H9 (cell line): ENCODE data around the gene ARL13A. TPM values are rescaled to one million over a fixed set of nuclear protein-coding genes. Genes with fewer than 3 reads are reported as not detected.
"Not testable (repeated sequence)": the region's sequence is repeated elsewhere in the genome, so short reads cannot be mapped to it uniquely, and the experiment has no call there.

ENCODE experiments used
- DNase-seq: peaks from one replicate; pipeline ENCODE4 v3.0.0-alpha.2; 2017
- H2AFZ ChIP-seq: one replicate; pipeline ENCODE4 v1.6.1; 2013; ENCODE audit warnings: mild to moderate bottlenecking, low read length, control low read depth, moderate library complexity
- H2AK5ac ChIP-seq: 2 replicates; pipeline ENCODE4 v1.6.1; 2013; ENCODE audit warnings: low read length, control low read depth, mixed read lengths; ENCODE audit not compliant: insufficient read length
- H2BK120ac ChIP-seq: one replicate; pipeline ENCODE4 v1.6.1; 2013; ENCODE audit warnings: low read depth, mild to moderate bottlenecking, low read length, control low read depth, inconsistent platforms; ENCODE audit not compliant: poor library complexity, severe bottlenecking
- H2BK12ac ChIP-seq: 2 replicates; pipeline ENCODE4 v1.6.1; 2013; ENCODE audit warnings: low read length, control low read depth, mixed read lengths, low read depth; ENCODE audit not compliant: insufficient read length
- H2BK15ac ChIP-seq: 2 replicates; pipeline ENCODE4 v1.6.1; 2013; ENCODE audit warnings: low read depth, low read length, control low read depth
- H2BK20ac ChIP-seq: one replicate; pipeline ENCODE4 v1.6.1; 2013; ENCODE audit warnings: low read depth, mild to moderate bottlenecking, low read length, control low read depth, inconsistent platforms; ENCODE audit not compliant: poor library complexity, severe bottlenecking
- H2BK5ac ChIP-seq: 2 replicates; pipeline ENCODE4 v1.6.1; 2013; ENCODE audit warnings: low read length, control low read depth, mixed read lengths; ENCODE audit not compliant: insufficient read length
- H3K14ac ChIP-seq: 2 replicates; pipeline ENCODE4 v1.6.1; 2013; ENCODE audit warnings: low read length, control low read depth; ENCODE audit not compliant: insufficient read depth
- H3K18ac ChIP-seq: 2 replicates; pipeline ENCODE4 v1.6.1; 2013; ENCODE audit warnings: low read depth, mild to moderate bottlenecking, mixed read lengths, low read length, control low read depth; ENCODE audit not compliant: insufficient read length
- H3K23ac ChIP-seq: 2 replicates; pipeline ENCODE4 v1.6.1; 2013; ENCODE audit warnings: low read length, control low read depth, mixed read lengths, low read depth; ENCODE audit not compliant: insufficient read length
- H3K23me2 ChIP-seq: 2 replicates; pipeline ENCODE4 v1.6.1; 2013; ENCODE audit warnings: low read depth, mild to moderate bottlenecking, mixed read lengths, low read length, control low read depth; ENCODE audit not compliant: insufficient read length, poor library complexity, severe bottlenecking
- H3K27ac ChIP-seq: 2 replicates; pipeline ENCODE4 v1.5.1; 2013; ENCODE audit warnings: low read length, control low read depth, mixed read lengths, low read depth; ENCODE audit not compliant: insufficient read length
- H3K27me3 ChIP-seq: 2 replicates; pipeline ENCODE4 v1.6.1; 2013; ENCODE audit warnings: low read length, control low read depth, inconsistent platforms; ENCODE audit not compliant: insufficient read depth
- H3K4ac ChIP-seq: 2 replicates; pipeline ENCODE4 v1.6.1; 2013; ENCODE audit warnings: low read depth, mild to moderate bottlenecking, control low read depth, inconsistent platforms, low read length, moderate library complexity
- H3K4me1 ChIP-seq: 2 replicates; pipeline ENCODE4 v1.6.1; 2013; ENCODE audit warnings: low read length, control low read depth, inconsistent platforms; ENCODE audit not compliant: insufficient read depth
- H3K4me2 ChIP-seq: 2 replicates; pipeline ENCODE4 v1.6.1; 2013; ENCODE audit warnings: low read length, control low read depth, mixed read lengths; ENCODE audit not compliant: insufficient read length, insufficient read depth
- H3K56ac ChIP-seq: 2 replicates; pipeline ENCODE4 v1.6.1; 2013; ENCODE audit warnings: low read depth, mild to moderate bottlenecking, mixed read lengths, low read length, control low read depth; ENCODE audit not compliant: insufficient read length
- H3K79me1 ChIP-seq: 2 replicates; pipeline ENCODE4 v1.6.1; 2013; ENCODE audit warnings: low read depth, mild to moderate bottlenecking, moderate library complexity, low read length, control low read depth, inconsistent platforms; ENCODE audit not compliant: insufficient read depth, poor library complexity, severe bottlenecking
- H3K79me2 ChIP-seq: 2 replicates; pipeline ENCODE4 v1.6.1; 2013; ENCODE audit warnings: low read length, control low read depth, inconsistent platforms; ENCODE audit not compliant: insufficient read depth
- H3K9ac ChIP-seq: 2 replicates; pipeline ENCODE4 v1.6.1; 2013; ENCODE audit warnings: low read length, control low read depth, mixed read lengths; ENCODE audit not compliant: insufficient read length; ENCODE audit errors: extremely low read depth
- H3K9me3 ChIP-seq: one replicate; pipeline ENCODE4 v1.6.1; 2013; ENCODE audit warnings: low read depth, low read length, inconsistent platforms; ENCODE audit not compliant: control insufficient read depth
- H3T11ph ChIP-seq: one replicate; pipeline ENCODE4 v1.6.1; 2013; ENCODE audit warnings: mild to moderate bottlenecking, low read length, control low read depth, inconsistent platforms
- H4K20me1 ChIP-seq: one replicate; pipeline ENCODE4 v1.6.1; 2013; ENCODE audit not compliant: control insufficient read depth, insufficient read length, insufficient read depth
- H4K5ac ChIP-seq: 2 replicates; pipeline ENCODE4 v1.6.1; 2013; ENCODE audit warnings: low read depth, mild to moderate bottlenecking, mixed read lengths, low read length, control low read depth; ENCODE audit not compliant: insufficient read length
- H4K8ac ChIP-seq: replicated peaks from 2 replicates; pipeline ENCODE4 v1.6.1; 2013; ENCODE audit warnings: low read length, control low read depth, mixed read lengths, low read depth; ENCODE audit not compliant: insufficient read length
- H4K91ac ChIP-seq: 2 replicates; pipeline ENCODE4 v1.6.1; 2013; ENCODE audit warnings: low read depth, mild to moderate bottlenecking, moderate library complexity, mixed read lengths, low read length, control low read depth; ENCODE audit not compliant: insufficient read length
- H3K27ac Mint-ChIP-seq, 3 experiments: 2 replicates in 2 of 3; 3 replicates in 1 of 3; pipeline ENCODE4 v1.8.0; 2020 to 2021; ENCODE audit warnings: mixed read lengths in 3 of 3, mild to moderate bottlenecking in 1 of 3, moderate library complexity in 1 of 3
- H3K27me3 Mint-ChIP-seq: 2 replicates; pipeline ENCODE4 v1.8.0; 2021; ENCODE audit warnings: low read depth, mild to moderate bottlenecking, moderate library complexity, mixed read lengths
- H3K36me3 Mint-ChIP-seq, 3 experiments: 2 replicates in 2 of 3; 3 replicates in 1 of 3; pipeline ENCODE4 v1.8.0; 2020 to 2021; ENCODE audit warnings: low read depth in 3 of 3, mixed read lengths in 3 of 3; ENCODE audit not compliant: insufficient read depth in 1 of 3
- H3K4me1 Mint-ChIP-seq, 2 experiments: 2 replicates each; pipeline ENCODE4 v1.8.0; 2020; ENCODE audit warnings: mixed read lengths in 2 of 2
- H3K4me3 Mint-ChIP-seq, 2 experiments: 2 replicates in 1 of 2; 3 replicates in 1 of 2; pipeline ENCODE4 v1.8.0; 2020 to 2021; ENCODE audit warnings: mild to moderate bottlenecking in 2 of 2, mixed read lengths in 2 of 2, moderate library complexity in 1 of 2
- H3K9me3 Mint-ChIP-seq, 2 experiments: 2 replicates in 1 of 2; 3 replicates in 1 of 2; pipeline ENCODE4 v1.8.0; 2020; ENCODE audit warnings: mild to moderate bottlenecking in 2 of 2, mixed read lengths in 2 of 2, moderate library complexity in 1 of 2
- CTCF ChIP-seq: fragments of 200-600 bp; sonication (generic); conservative IDR thresholded peaks from 3 replicates; pipeline ENCODE4 v1.8.0; 2021; ENCODE audit warnings: antibody characterized with exemption, mild to moderate bottlenecking
- WGBS: extraction: QIAGEN DNeasy Blood & Tissue Kit; methylation state at CpG from one replicate; pipeline ENCODE4 v1.1.7; 2013; ENCODE audit warnings: missing lambda C conversion rate, low lambda C conversion rate, mixed read lengths; ENCODE audit not compliant: insufficient read length; ENCODE audit errors: extremely low coverage; 5-methylcytosine and 5-hydroxymethylcytosine counted together
- total RNA-seq: library from RNA; stranded (reverse); gene quantifications from 2 replicates; pipeline ENCODE4 v1.2.1, GENCODE V29; 2021

Gene ARL13A
- total RNA-seq, 1 experiment from 2014 or later = not detected

- H2BK120ac ChIP-seq = no peak overlapping the region
- H3K56ac ChIP-seq = no peak overlapping the region
- H3K79me1 ChIP-seq = no peaks in the 10 kb centered on the region
- H3K27ac ChIP-seq = no peak overlapping the region
- H3K9ac ChIP-seq = no peak overlapping the region
- H3K4ac ChIP-seq = no peak overlapping the region
- peaks cover 0 to 1% (median 0%) of the 10 kb centered on the region in 3 experiments; a peak in 2 of 7 replicates for H3K36me3 Mint-ChIP-seq
- no peak overlapping the region for H2AFZ ChIP-seq
- no peak overlapping the region for H3K4me3 Mint-ChIP-seq
- H4K8ac ChIP-seq = no peak overlapping the region
- peak overlapping the region in 1 of 3 experiments; percentile 55; a peak in 1 of 7 replicates for H3K27ac Mint-ChIP-seq
- WGBS = no CpG with 5 or more reads among the region's 6 CpGs
- H2BK5ac ChIP-seq = no peak overlapping the region
- H3K4me1 Mint-ChIP-seq = no peaks in the 10 kb centered on the region
- no peaks in the 10 kb centered on the region; the same call in none of the 2 replicates for H3K27me3 Mint-ChIP-seq
- DNase-seq = no peak
- no peak overlapping the region for H4K91ac ChIP-seq
- H3K27me3 ChIP-seq = no peaks in the 10 kb centered on the region
- H2AK5ac ChIP-seq = no peak overlapping the region
- H2BK15ac ChIP-seq = no peak overlapping the region
- H3K23me2 ChIP-seq = no peaks in the 10 kb centered on the region
- no peak overlapping the region for H2BK12ac ChIP-seq
- no peak overlapping the region for H2BK20ac ChIP-seq
- H4K5ac ChIP-seq = no peak overlapping the region
- H3K18ac ChIP-seq = no peak overlapping the region
- H3K79me2 ChIP-seq = no peaks in the 10 kb centered on the region
- H3K4me2 ChIP-seq = no peak overlapping the region
- H3T11ph ChIP-seq = no peak overlapping the region
- no peaks in the 10 kb centered on the region for H3K4me1 ChIP-seq
- no peak overlapping the region for H3K23ac ChIP-seq
- peaks cover 60 to 62% of the 10 kb centered on the region in 2 experiments for H3K9me3 Mint-ChIP-seq
- H3K9me3 ChIP-seq = peaks cover 48% of the 10 kb centered on the region
- no peak for TF ChIP-seq CTCF
- no peak overlapping the region for H3K14ac ChIP-seq
- no peaks in the 10 kb centered on the region for H4K20me1 ChIP-seq
Measured at GRCh38 chrX:100980608-100981497, 11.3 kb downstream of the ARL13A start.

GRCh38 chrX:100981498-100981845 lies 12.0 kb downstream of the ARL13A start:
- not testable (repeated sequence) for H2BK5ac ChIP-seq, H3K4me1 Mint-ChIP-seq, H4K20me1 ChIP-seq, H3K4me1 ChIP-seq, H3K9ac ChIP-seq, H3K4ac ChIP-seq, H2AK5ac ChIP-seq, H3K27ac ChIP-seq, H3K79me1 ChIP-seq, H2BK12ac ChIP-seq, H2BK15ac ChIP-seq, H3K23ac ChIP-seq, H3K27ac Mint-ChIP-seq, H4K91ac ChIP-seq, DNase-seq, H3K23me2 ChIP-seq, H4K5ac ChIP-seq, H3K27me3 Mint-ChIP-seq, H3T11ph ChIP-seq, H4K8ac ChIP-seq, H3K14ac ChIP-seq, H3K56ac ChIP-seq, H3K4me2 ChIP-seq, H3K18ac ChIP-seq, H2AFZ ChIP-seq, H3K36me3 Mint-ChIP-seq, H3K4me3 Mint-ChIP-seq, H2BK120ac ChIP-seq, H3K27me3 ChIP-seq, H2BK20ac ChIP-seq, H3K79me2 ChIP-seq
- H3K9me3 ChIP-seq = peaks cover 54% of the 10 kb centered on the region
- peaks cover 57 to 59% of the 10 kb centered on the region in 2 experiments for H3K9me3 Mint-ChIP-seq
- WGBS = no CpG with 5 or more reads among the region's 1 CpG
